Neural cell (in vitro differentiated cells): ENCODE results near the gene CEACAM5. TPM values are rescaled to one million over a fixed set of nuclear protein-coding genes. Genes with fewer than 3 reads are reported as not detected.

Source experiments
- polyA plus RNA-seq: library from polyadenylated mRNA; depleted of rRNA; stranded (reverse); fragments of >200 nt; gene quantifications from 2 replicates; pipeline ENCODE4 v1.2.3, GENCODE V29; 2014

Gene CEACAM5
- polyA plus RNA-seq, 1 donor from 2014 or later: not detected

Other genes with a start within 250 kb of the CEACAM5 start
- 0.90 and 2.9 TPM in 2 replicates for gene CEACAM21, start 132.5 kb upstream of the CEACAM5 start, polyA plus RNA-seq
- gene CEACAM4, start 81.6 kb upstream of the CEACAM5 start, polyA plus RNA-seq: not detected in 2 replicates
- gene CEACAM7, start 20.4 kb upstream of the CEACAM5 start, polyA plus RNA-seq: not detected in 2 replicates
- not detected in 2 replicates for gene CEACAM6, start 46.9 kb downstream of the CEACAM5 start, polyA plus RNA-seq
- not detected in 2 replicates for gene CEACAM3, start 88.0 kb downstream of the CEACAM5 start, polyA plus RNA-seq
- not detected in 2 replicates for gene LYPD4, start 136.1 kb downstream of the CEACAM5 start, polyA plus RNA-seq
- gene DMRTC2, start 136.4 kb downstream of the CEACAM5 start, polyA plus RNA-seq: not detected in 2 replicates
- 783 and 1,001 TPM in 2 replicates for gene RPS19, start 151.6 kb downstream of the CEACAM5 start, polyA plus RNA-seq
- gene CD79A, start 168.7 kb downstream of the CEACAM5 start, polyA plus RNA-seq: 0.40 TPM in 1 of 2 replicates, not detected in the other
- 12.0 and 13.6 TPM in 2 replicates for gene ARHGEF1, start 174.6 kb downstream of the CEACAM5 start, polyA plus RNA-seq
- 0.31 and 0.52 TPM in 2 replicates for gene ERFL, start 219.8 kb downstream of the CEACAM5 start, polyA plus RNA-seq